Measurements from ENCODE around the gene MLF1.

MLF1 gene

DNA sequence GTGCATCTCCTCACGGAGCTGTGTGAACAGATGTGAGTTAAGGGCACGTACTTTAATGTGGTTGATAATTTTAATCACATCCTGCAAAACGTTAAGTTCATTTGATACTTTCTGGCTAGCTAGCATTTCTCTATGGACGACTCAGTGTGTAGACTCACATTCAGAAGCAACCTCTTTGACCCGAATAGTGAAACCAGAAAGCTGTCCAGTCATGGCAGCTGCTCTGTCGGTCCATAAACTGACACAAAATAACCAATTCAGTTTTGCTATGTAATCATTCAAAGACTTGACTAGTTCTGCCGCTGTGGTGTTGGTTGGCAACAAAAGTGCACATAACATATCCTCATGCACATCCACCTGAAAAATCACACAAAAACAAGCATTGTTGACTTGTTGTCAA, 69.7 kb downstream of the MLF1 start:
- Histone ChIP-seq H3K36me3 (no peaks in the 10 kb centered on the region), H3K27ac (no peak overlapping the region), H3K27me3 (ENCODE audit: insufficient read depth, low read depth, severe bottlenecking) (no peaks in the 10 kb centered on the region), H3K4me3 (ENCODE audit: low read depth, low read length) (no peak overlapping the region), H3K9me3 (ENCODE audit: severe bottlenecking) (no peaks in the 10 kb centered on the region)
- TF ChIP-seq, protein P1, sequence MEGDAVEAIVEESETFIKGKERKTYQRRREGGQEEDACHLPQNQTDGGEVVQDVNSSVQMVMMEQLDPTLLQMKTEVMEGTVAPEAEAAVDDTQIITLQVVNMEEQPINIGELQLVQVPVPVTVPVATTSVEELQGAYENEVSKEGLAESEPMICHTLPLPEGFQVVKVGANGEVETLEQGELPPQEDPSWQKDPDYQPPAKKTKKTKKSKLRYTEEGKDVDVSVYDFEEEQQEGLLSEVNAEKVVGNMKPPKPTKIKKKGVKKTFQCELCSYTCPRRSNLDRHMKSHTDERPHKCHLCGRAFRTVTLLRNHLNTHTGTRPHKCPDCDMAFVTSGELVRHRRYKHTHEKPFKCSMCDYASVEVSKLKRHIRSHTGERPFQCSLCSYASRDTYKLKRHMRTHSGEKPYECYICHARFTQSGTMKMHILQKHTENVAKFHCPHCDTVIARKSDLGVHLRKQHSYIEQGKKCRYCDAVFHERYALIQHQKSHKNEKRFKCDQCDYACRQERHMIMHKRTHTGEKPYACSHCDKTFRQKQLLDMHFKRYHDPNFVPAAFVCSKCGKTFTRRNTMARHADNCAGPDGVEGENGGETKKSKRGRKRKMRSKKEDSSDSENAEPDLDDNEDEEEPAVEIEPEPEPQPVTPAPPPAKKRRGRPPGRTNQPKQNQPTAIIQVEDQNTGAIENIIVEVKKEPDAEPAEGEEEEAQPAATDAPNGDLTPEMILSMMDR (IDR thresholded peaks at IDR 0.05; ENCODE audit: low read depth, low read length), result no peak
- no peak for DNase-seq

DNA sequence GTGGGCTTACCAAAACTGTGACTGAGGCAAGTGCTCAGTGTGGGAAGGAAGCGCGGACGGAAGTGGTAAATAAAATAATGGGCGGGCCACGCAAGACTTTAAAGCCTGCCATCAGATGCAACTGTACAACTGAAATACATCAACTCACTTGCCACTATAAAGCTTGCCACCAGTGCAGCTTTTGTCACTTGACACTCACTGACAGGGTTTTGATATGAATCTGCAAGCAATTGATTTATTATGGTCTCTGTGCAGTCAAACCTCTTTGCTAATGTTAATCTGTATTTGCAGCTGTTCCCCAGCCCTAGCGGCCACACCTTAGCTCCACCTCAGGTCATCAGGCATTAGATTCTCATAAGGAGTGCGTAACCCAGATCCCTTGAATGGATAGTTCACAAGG, 71.0 kb downstream of the MLF1 start:
- Histone ChIP-seq H3K4me3 (ENCODE audit: low read depth, low read length) (no peak overlapping the region), H3K9me3 (ENCODE audit: severe bottlenecking) (no peaks in the 10 kb centered on the region), H3K27me3 (ENCODE audit: insufficient read depth, low read depth, severe bottlenecking) (no peaks in the 10 kb centered on the region), H3K27ac (no peak overlapping the region), H3K36me3 (peaks cover 11% of the 10 kb centered on the region)
- TF ChIP-seq, protein P1 (IDR thresholded peaks at IDR 0.05; ENCODE audit: low read depth, low read length), result no peak
- DNase-seq, result no peak

GRCh38 chr3:158642474-158643210, 71.6 kb downstream of the MLF1 start:
- TF ChIP-seq, protein P1 (IDR thresholded peaks at IDR 0.05; ENCODE audit: low read depth, low read length), result no peak
- Histone ChIP-seq H3K27me3 (ENCODE audit: insufficient read depth, low read depth, severe bottlenecking) (no peaks in the 10 kb centered on the region), H3K4me3 (ENCODE audit: low read depth, low read length) (no peak overlapping the region), H3K36me3 (peaks cover 16% of the 10 kb centered on the region), H3K27ac (no peak overlapping the region), H3K9me3 (ENCODE audit: severe bottlenecking) (no peaks in the 10 kb centered on the region)
- no peak for DNase-seq

DNA sequence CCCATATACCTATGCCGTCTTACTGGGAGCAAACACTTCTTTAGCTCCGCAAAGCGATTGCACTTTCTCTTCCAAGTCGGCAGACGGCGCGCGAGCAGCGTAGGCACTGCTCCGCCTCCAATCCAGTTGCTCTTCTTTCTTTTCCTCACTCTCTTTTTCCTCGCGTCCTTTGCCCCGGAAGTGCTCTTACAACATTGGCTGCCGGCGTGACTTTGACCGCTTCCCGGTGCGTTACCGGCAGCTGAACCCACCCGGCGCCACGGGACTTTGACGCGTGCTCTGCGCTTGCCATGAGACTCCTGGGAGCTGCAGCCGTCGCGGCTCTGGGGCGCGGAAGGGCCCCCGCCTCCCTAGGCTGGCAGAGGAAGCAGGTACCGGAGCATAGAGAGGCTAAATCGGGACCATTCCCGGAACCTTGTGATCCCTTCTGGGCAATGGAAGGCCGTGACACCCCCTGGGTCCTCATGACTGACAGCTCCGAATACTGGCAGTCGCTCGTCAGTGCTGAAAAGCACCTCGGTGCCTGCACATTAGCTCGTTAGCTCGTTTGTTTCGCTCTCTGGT, 73.4 kb downstream of the MLF1 start, which contains the start of gene GFM1:
TSS of gene GFM1 (plus strand) at position 183 of the 564 bp plus-strand sequence. CDS start at position 291, 108 bp downstream.
- Histone ChIP-seq H3K4me3 (ENCODE audit: low read depth, low read length) (peak within 1 kb of the TSS; percentile 67), H3K9me3 (ENCODE audit: severe bottlenecking) (no peaks in the 10 kb centered on the region), H3K27ac (peak within 1 kb of the TSS; percentile 76), H3K27me3 (ENCODE audit: insufficient read depth, low read depth, severe bottlenecking) (no peaks in the 10 kb centered on the region), H3K36me3 (peaks cover 19% of the 10 kb centered on the region)
- TF ChIP-seq, protein P1 (IDR thresholded peaks at IDR 0.05; ENCODE audit: low read depth, low read length), result peak; percentile 97
- peak; percentile 92 for DNase-seq

DNA sequence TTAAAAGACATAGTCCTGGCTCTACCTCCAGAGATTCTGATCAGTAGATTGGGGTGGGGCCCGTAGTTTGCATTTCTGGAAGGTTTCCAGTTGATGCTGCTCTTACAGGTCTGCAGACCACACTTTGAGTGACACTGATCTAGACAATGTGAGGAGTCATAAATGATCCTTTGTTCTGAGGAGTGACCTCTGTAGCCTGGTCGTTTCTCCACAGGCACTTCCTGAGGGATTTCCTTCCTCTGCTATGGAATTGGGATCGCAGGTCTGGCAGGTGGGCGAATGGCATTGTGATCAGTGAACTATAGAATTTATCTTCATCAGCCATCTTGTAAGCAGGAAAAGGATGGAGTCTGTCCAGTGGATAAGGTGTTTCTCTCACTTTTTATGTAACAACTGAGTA, 78.8 kb downstream of the MLF1 start:
- Histone ChIP-seq H3K9me3 (ENCODE audit: severe bottlenecking) (no peaks in the 10 kb centered on the region), H3K36me3 (peaks cover 40% of the 10 kb centered on the region), H3K27me3 (ENCODE audit: insufficient read depth, low read depth, severe bottlenecking) (no peaks in the 10 kb centered on the region), H3K27ac (no peak overlapping the region), H3K4me3 (ENCODE audit: low read depth, low read length) (no peak overlapping the region)
- no peak for DNase-seq
- TF ChIP-seq, protein P1 (IDR thresholded peaks at IDR 0.05; ENCODE audit: low read depth, low read length), result no peak
